ENCODE data around the gene FZD1.
"Not testable (repeated sequence)": the region's sequence is repeated elsewhere in the genome, so short reads cannot be mapped to it uniquely, and the experiment has no call there.

- not testable (repeated sequence) for TF ChIP-seq CTCF (IDR thresholded peaks at IDR 0.05; ENCODE audit: poor library complexity, severe bottlenecking); EZH2 (IDR thresholded peaks at IDR 0.05; ENCODE audit: borderline replicate concordance, insufficient read depth, low read length, poor library complexity, severe bottlenecking); EP300 (conservative IDR thresholded peaks at IDR 0.05; ENCODE audit: poor library complexity, severe bottlenecking); REST (IDR thresholded peaks at IDR 0.05; ENCODE audit: borderline replicate concordance); POLR2AphosphoS5 (IDR thresholded peaks at IDR 0.05); RAD21 (conservative IDR thresholded peaks at IDR 0.05); SMC3 (conservative IDR thresholded peaks at IDR 0.05; ENCODE audit: poor library complexity); TAF1 (IDR thresholded peaks at IDR 0.05; ENCODE audit: low read depth)
These were observed 44.0 kb downstream of the FZD1 start for GRCh38 chr7:91308191-91308590.

Data from neural cell (in vitro differentiated cells).